Measurements from ENCODE around the gene NBAS.

DNA sequence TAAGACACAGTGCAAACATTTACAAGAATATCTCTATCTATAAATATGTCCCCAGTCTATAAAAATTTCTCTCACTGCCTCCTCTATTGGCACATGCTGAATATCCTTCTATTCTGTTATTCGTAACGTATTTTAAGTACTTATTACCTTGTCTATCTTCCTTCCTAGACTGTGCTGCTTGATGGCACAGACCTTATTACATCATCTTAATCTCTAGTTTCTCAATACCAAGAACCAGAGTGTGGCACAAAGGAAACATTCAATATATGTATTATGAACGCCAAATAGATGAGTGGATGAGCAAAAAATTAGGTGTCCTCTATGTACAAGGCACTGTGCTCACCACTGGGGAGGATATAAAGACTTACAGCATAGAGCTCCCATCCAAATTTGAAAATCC lies 282.8 kb downstream of the NBAS start:
- no peak for TF ChIP-seq EZH2 (IDR thresholded peaks at IDR 0.05; ENCODE audit: insufficient read depth, poor library complexity, severe bottlenecking)
- no peak for TF ChIP-seq EZH2phosphoT487 (IDR thresholded peaks at IDR 0.05; ENCODE audit: insufficient read depth, low read depth)

All from GM23248 (cell line).